B cell (primary cell): ENCODE data around the gene HTRA1. TPM values are rescaled to one million over a fixed set of nuclear protein-coding genes. Genes with fewer than 3 reads are reported as not detected.

Experiments used
- ATAC-seq: fragments of 200-7000 bp; cut with Tn5 transposase; one replicate; pipeline ENCODE4 v1.10.0; 2021; ENCODE audit warnings: low read depth, mild to moderate bottlenecking, moderate number of reproducible peaks, moderate library complexity
- CTCF ChIA-PET: fragments of 350-600 bp; sonication (Branson Sonifier 250); formaldehyde crosslinking; loops from one replicate; lab custom pipeline; 2021; ENCODE audit warnings: antibody characterized with exemption, inconsistent platforms; lab: Charles Lee
- POLR2A ChIA-PET: fragments of 350-600 bp; sonication (Branson Sonifier 250); formaldehyde crosslinking; loops from one replicate; lab custom pipeline; 2021; ENCODE audit warnings: antibody characterized with exemption; lab: Charles Lee
- DNase-seq: peaks from one replicate; pipeline ENCODE4 v3.0.0; 2013
- H2AFZ ChIP-seq: 2 replicates; pipeline ENCODE4 v1.6.1; 2012; ENCODE audit warnings: mild to moderate bottlenecking, low read depth, low read length; ENCODE audit not compliant: insufficient read depth, poor library complexity, severe bottlenecking
- H3K27ac ChIP-seq, 2 donors: 1 replicate in 1 of 2; 2 replicates in 1 of 2; pipeline ENCODE4 v1.5.1; 2012 to 2013; ENCODE audit warnings: low read length in 2 of 2, mild to moderate bottlenecking in 2 of 2, moderate library complexity in 1 of 2
- H3K27me3 ChIP-seq, 4 experiments: fragments of 200-600 bp in 1 of 4; sonication (generic) in 1 of 4; replicated peaks in 1 of 4; 1 replicate in 2 of 4; 2 replicates in 2 of 4; pipeline versions ENCODE4 v1.6.1 to v1.7.0; 2013 to 2016; ENCODE audit warnings: low read length in 3 of 4, mild to moderate bottlenecking in 2 of 4, mixed read lengths in 1 of 4, moderate library complexity in 1 of 4; ENCODE audit not compliant: insufficient read depth in 4 of 4, control insufficient read depth in 3 of 4; ENCODE audit errors: control extremely low read depth in 1 of 4
- H3K36me3 ChIP-seq, 2 experiments: replicated peaks in 1 of 2; 1 replicate in 1 of 2; 2 replicates in 1 of 2; pipeline versions ENCODE4 v1.6.1 to v1.7.1; 2013; ENCODE audit warnings: low read length in 1 of 2; ENCODE audit not compliant: insufficient read depth in 2 of 2, control insufficient read depth in 1 of 2; ENCODE audit errors: control extremely low read depth in 1 of 2, extremely low read depth in 1 of 2
- H3K4me1 ChIP-seq, 2 donors: fragments of 200-600 bp in 1 of 2; sonication (generic) in 1 of 2; 1 replicate in 1 of 2; 2 replicates in 1 of 2; pipeline versions ENCODE4 v1.5.1 to v1.6.1; 2013 to 2017; ENCODE audit warnings: low read length in 2 of 2; ENCODE audit not compliant: control insufficient read depth in 2 of 2, insufficient read depth in 2 of 2
- H3K4me2 ChIP-seq: replicated peaks from 2 replicates; pipeline ENCODE3; 2012; ENCODE audit warnings: mild to moderate bottlenecking, low read depth, low read length; ENCODE audit not compliant: poor library complexity, severe bottlenecking
- H3K4me3 ChIP-seq, 5 experiments: fragments of 200-600 bp in 1 of 5; sonication (generic) in 1 of 5; 1 replicate in 3 of 5; 2 replicates in 2 of 5; pipeline versions ENCODE4 v1.5.1 to v1.7.0; 2011 to 2016; ENCODE audit warnings: low read length in 4 of 5, mild to moderate bottlenecking in 4 of 5, low read depth in 2 of 5, control low read depth in 1 of 5, moderate library complexity in 1 of 5; ENCODE audit not compliant: insufficient read depth in 1 of 5; ENCODE audit errors: control extremely low read depth in 1 of 5, extremely low read depth in 1 of 5
- H3K79me2 ChIP-seq: fragments of 200-600 bp; sonication (generic); one replicate; pipeline ENCODE4 v1.6.0; 2016; ENCODE audit warnings: low read length; ENCODE audit not compliant: control insufficient read depth, insufficient read depth
- H3K9ac ChIP-seq: fragments of 200-600 bp; sonication (generic); 2 replicates; pipeline ENCODE4 v1.6.1; 2017; ENCODE audit warnings: mild to moderate bottlenecking, low read length, moderate library complexity
- H3K9me3 ChIP-seq, 3 donors: one replicate each; pipeline versions ENCODE4 v1.6.1 to v1.7.1; 2013; ENCODE audit warnings: low read length in 2 of 3; ENCODE audit not compliant: control insufficient read depth in 2 of 3, insufficient read depth in 1 of 3; ENCODE audit errors: control extremely low read depth in 1 of 3
- H4K20me1 ChIP-seq: 2 replicates; pipeline ENCODE4 v1.6.0; 2012; ENCODE audit warnings: mild to moderate bottlenecking, low read length; ENCODE audit not compliant: insufficient read depth, control insufficient read depth, poor library complexity, severe bottlenecking
- H3K27ac Mint-ChIP-seq: one replicate; pipeline ENCODE4 v1.8.0; 2021; ENCODE audit warnings: mixed read lengths
- H3K27me3 Mint-ChIP-seq: one replicate; pipeline ENCODE4 v1.8.0; 2021; ENCODE audit warnings: mixed read lengths
- H3K4me1 Mint-ChIP-seq: one replicate; pipeline ENCODE4 v1.8.0; 2021; ENCODE audit warnings: mixed read lengths
- H3K4me3 Mint-ChIP-seq: one replicate; pipeline ENCODE4 v1.8.0; 2021; ENCODE audit warnings: mixed read lengths
- H3K9me3 Mint-ChIP-seq: one replicate; pipeline ENCODE4 v1.8.0; 2022; ENCODE audit warnings: mixed read lengths; ENCODE audit not compliant: insufficient read depth
- CTCF ChIP-seq: fragments of 200-600 bp; IDR thresholded peaks from one replicate; pipeline ENCODE4 v1.8.0; 2022; ENCODE audit warnings: antibody characterized with exemption, mild to moderate bottlenecking
- EZH2 ChIP-seq: IDR thresholded peaks from 2 replicates; pipeline ENCODE4 v1.6.1; 2012; ENCODE audit warnings: borderline replicate concordance, low read depth, mild to moderate bottlenecking, moderate library complexity, low read length; ENCODE audit not compliant: insufficient read depth, poor library complexity, severe bottlenecking
- intact Hi-C: fragments of 100-400 bp; cut with micrococcal nuclease; formaldehyde crosslinking; loops from one replicate; pipeline ENCODE4 v1.10.0; 2022
- polyA plus RNA-seq: library from polyadenylated mRNA; depleted of rRNA; stranded (reverse); fragments of >200 nt; gene quantifications from 2 replicates; pipeline ENCODE4 v1.2.3, GENCODE V29; 2012
- small RNA-seq: library from RNA; depleted of rRNA; stranded (forward); fragments of <200 nt; gene quantifications from one replicate; pipeline ENCODE3, GENCODE V24; 2012; ENCODE audit warnings: low replicate concordance, low read depth; ENCODE audit not compliant: insufficient read length
- total RNA-seq, 2 donors: library from RNA; stranded (reverse); fragments of 120-200 nt in 1 of 2; gene quantifications; 1 replicate in 1 of 2; 2 replicates in 1 of 2; pipeline versions ENCODE4 v1.2.3 to v1.2.4, GENCODE V29; 2013 to 2022

The HTRA1 gene
- total and polyA plus RNA-seq, 2 donors (not counting 1 experiment from before 2014, with no cell fraction given): not detected

- H3K27ac Mint-ChIP-seq: no peak overlapping the region
- H3K9me3 Mint-ChIP-seq: no peaks in the 10 kb centered on the region
- no peak overlapping the region for H2AFZ ChIP-seq
- ATAC-seq (no peak), DNase-seq (no peak)
- H3K4me3 Mint-ChIP-seq: no peak overlapping the region
- TF ChIP-seq CTCF: no peak
- no peak for TF ChIP-seq EZH2
- intact Hi-C loops: no loop called here
- no peak overlapping the region for H3K4me3 ChIP-seq
- H3K4me1 ChIP-seq: no peaks in the 10 kb centered on the region
- no peaks in the 10 kb centered on the region for H3K36me3 ChIP-seq
- POLR2A ChIA-PET: no interaction called here
- H4K20me1 ChIP-seq: no peaks in the 10 kb centered on the region
- H3K27ac ChIP-seq: no peak overlapping the region
- H3K27me3 ChIP-seq: peaks cover 0 to 12% (median 4%) of the 10 kb centered on the region in 4 experiments
- H3K4me1 Mint-ChIP-seq: no peaks in the 10 kb centered on the region
- H3K27me3 Mint-ChIP-seq: peaks cover 30% of the 10 kb centered on the region
- H3K79me2 ChIP-seq: no peaks in the 10 kb centered on the region
- CTCF ChIA-PET: interaction anchor here (1.2 kb wide), 1 partner anchor 263 kb away, joined by 3 read pairs; no protein-coding TSS in a partner anchor
- no peaks in the 10 kb centered on the region for H3K9me3 ChIP-seq
- H3K4me2 ChIP-seq: no peak overlapping the region
- no peak overlapping the region for H3K9ac ChIP-seq
Measured at GRCh38 chr10:122561792-122562191, 100.4 kb downstream of the HTRA1 start.

Small RNAs within 50 kb of the gene (small RNA-seq; reads per million reads assigned to genes)
- gene MIR3941: 2.3 reads per million, percentile 25 among the genes with 10 or more reads in this experiment

Other genes starting within 250 kb of the HTRA1 start
- not detected in 2 replicates for gene BTBD16, start 190.3 kb upstream of the HTRA1 start, total RNA-seq
- not detected in 2 replicates for gene BTBD16, start 190.3 kb upstream of the HTRA1 start, polyA plus RNA-seq
- gene PLEKHA1, start 86.8 kb upstream of the HTRA1 start, total RNA-seq: 28.5 and 34.0 TPM in 2 replicates
- 9.0 and 21.7 TPM in 2 replicates for gene PLEKHA1, start 86.8 kb upstream of the HTRA1 start, polyA plus RNA-seq
- gene ARMS2, start 6.9 kb upstream of the HTRA1 start, total RNA-seq: not detected in 2 replicates
- gene ARMS2, start 6.9 kb upstream of the HTRA1 start, polyA plus RNA-seq: not detected in 2 replicates
- gene DMBT1, start 99.2 kb downstream of the HTRA1 start, total RNA-seq: not detected in 2 replicates
- not detected in 2 replicates for gene DMBT1, start 99.2 kb downstream of the HTRA1 start, polyA plus RNA-seq
- not detected in 2 replicates for gene C10orf120, start 238.3 kb downstream of the HTRA1 start, total RNA-seq
- gene C10orf120, start 238.3 kb downstream of the HTRA1 start, polyA plus RNA-seq: not detected in 2 replicates